Erythroblast (primary cell): ENCODE measurements around the gene DHRS7B.

Experiments used
- GATA1 ChIP-seq: IDR thresholded peaks from 2 replicates; pipeline ENCODE4 v1.6.1; 2011; ENCODE audit warnings: low read depth, mild to moderate bottlenecking, control low read depth, low read length, moderate library complexity
- POLR2A ChIP-seq: IDR thresholded peaks from 2 replicates; pipeline ENCODE4 v1.6.1; 2011; ENCODE audit warnings: mild to moderate bottlenecking, low read length

DNA sequence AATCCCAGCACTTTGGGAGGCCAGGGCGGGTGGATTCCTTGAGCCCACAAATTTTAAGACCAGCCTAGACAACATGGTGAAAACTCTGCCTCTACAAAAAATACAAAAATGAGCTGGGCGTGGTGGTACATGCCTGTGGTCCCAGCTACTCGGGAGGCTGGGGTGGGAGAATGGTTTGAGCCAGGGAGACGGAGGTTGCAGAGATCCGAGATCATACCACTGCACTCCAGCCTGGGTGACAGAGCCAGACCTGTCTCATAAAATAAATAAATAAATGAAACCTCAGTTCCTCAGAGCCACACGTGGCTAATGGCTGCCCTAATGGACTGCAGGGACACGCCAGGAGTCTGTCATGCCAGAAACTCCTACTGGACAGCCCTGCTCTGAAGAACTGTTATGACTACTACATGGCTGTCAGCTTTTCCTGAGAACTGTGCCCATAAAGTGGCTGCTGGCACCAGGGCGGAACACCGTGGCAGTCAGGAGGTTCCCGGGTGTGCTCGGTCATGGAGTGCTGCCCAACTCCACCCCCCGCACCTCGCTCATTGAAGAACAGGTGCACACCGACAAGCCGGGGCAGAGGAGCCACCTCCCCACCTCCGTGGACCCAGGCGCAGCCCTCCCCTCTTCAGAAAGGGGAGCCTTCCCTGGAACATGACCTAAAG, 82.9 kb downstream of the DHRS7B start:
- no peak for TF ChIP-seq POLR2A
- TF ChIP-seq GATA1, result no peak
